Medulla oblongata (tissue), 1 donor: ENCODE data around the gene FLNB.
"Not testable (repeated sequence)": the region's sequence is repeated elsewhere in the genome, so short reads cannot be mapped to it uniquely, and the experiment has no call there.

Experiments used
- DNase-seq: peaks from one replicate; pipeline ENCODE4 v3.0.0-alpha.2; 2015; ENCODE audit errors: extremely low spot score

The FLNB gene

DNA sequence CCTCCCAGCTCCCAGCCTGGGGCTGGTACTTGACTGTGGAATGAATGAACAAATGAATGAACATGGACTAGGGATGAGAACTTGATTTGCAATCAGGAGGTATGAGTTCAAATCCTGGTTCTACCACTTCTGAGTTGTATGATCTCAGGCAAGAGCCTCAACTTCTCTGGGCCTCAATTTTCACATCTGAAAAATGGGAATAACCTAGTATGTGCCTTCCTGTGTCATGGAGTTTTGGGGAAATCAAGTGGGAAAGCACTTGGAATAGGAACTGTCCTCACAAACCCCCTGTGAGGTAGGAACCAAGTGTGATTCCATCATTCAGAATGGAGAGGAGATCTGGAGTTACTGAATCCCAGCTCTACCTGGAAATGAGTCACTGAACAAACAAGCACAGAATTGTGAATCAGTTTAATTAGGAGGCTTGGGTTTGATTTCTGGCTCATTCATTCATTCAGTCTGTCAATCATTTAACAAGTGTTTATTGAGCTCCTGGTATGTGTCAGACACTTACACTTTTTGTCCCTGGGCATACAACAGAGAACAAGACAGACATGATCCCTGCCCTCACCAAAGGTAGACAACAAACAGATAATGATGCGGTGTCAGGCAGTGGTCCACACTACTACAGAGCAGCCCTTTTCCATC, 172.8 kb downstream of the FLNB start:
- DNase-seq: no peak

GRCh38 chr3:58183221-58183620, 175.0 kb downstream of the FLNB start:
- no peak for DNase-seq

DNA sequence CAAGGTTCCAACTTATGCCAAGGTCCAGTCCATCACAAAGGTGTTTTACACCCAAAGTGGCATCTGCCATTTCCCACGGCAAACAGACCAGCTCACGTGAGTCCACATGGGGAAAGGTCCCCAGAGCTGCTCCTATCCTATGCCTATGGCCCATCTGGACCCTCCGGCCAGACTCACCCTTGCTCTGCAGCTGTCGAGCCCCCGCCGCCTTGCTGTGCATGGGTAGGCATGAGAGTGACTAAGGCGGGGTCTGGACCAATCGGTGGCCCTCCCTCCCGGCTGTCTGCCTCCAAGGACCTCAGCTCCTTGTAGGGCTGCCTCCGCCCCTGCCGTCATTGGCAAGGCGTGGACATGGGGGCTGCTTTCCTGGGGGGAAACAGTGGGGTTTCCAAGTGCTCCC, 175.7 kb downstream of the FLNB start:
- DNase-seq: no peak

- DNase-seq: no peak
Measured at GRCh38 chr3:58184309-58184981, 176.2 kb downstream of the FLNB start.

- no peak for DNase-seq
Measured at GRCh38 chr3:58184982-58185360, 176.7 kb downstream of the FLNB start.

DNA sequence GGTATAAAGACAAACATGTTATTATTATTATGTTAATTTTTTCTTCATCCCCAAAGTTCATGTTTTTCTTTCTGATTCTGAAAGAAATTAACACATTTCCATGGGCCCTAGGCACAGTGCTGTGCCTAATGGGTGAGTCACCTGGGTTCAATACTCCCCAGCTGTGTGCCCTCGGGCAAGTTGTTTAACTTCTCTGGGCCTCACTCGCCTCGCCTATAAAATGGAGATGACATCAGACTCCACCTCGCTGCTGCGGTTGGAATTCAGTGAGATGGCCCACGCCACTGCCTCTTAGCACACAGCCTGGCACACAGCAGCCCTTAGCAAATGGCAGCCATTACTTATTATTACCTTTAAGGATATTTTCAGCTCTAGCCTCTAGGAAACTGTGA, 179.9 kb downstream of the FLNB start:
- no peak for DNase-seq

DNA sequence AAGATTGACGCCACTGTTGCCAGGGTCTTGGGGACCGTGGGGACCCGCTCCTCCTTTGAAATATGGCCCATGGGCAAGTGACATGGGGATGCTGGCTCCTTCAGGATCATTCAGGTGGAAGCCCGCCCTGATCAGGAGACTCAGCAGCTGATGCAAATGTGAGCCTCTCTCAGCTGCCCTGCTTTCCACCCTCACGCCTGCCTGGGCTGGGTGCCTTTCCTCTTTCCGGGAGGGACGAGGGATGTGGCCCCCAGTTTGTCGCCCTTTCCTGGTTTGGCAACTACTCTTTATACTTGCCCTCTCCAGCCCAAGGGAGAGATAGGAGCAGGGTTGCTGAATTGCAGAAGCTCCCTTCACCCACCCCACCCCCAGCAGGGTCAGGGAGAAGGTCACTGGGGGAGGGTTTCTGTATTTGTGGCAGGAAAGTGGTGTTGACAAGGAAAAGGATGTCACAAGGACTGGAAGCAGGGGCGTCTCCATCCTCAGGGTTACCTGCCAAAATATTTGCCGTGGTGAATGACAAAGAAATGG, 180.8 kb downstream of the FLNB start:
- DNase-seq: no peak

GRCh38 chr3:58189691-58190090, 181.5 kb downstream of the FLNB start:
- no peak for DNase-seq

DNA sequence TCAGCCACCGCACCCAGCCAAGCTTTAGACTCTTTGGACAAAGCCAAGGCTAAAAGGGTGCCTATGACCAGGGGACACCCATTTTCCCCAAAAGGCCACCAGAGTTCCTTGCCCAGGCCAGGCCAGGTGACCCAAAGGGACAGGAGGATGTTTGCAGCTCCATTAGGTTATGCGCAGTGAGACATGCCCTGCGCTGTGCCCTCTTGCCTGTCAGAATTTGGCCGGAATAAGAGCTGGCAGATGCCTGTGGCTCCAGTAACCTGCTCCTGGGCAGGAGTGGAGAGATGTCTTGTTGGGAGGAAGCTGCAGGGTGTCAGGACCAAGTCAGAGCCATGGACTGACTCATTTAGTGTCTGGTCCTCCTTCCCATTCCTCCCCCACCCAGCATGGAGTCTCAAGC, 182.1 kb downstream of the FLNB start:
- no peak for DNase-seq

DNA sequence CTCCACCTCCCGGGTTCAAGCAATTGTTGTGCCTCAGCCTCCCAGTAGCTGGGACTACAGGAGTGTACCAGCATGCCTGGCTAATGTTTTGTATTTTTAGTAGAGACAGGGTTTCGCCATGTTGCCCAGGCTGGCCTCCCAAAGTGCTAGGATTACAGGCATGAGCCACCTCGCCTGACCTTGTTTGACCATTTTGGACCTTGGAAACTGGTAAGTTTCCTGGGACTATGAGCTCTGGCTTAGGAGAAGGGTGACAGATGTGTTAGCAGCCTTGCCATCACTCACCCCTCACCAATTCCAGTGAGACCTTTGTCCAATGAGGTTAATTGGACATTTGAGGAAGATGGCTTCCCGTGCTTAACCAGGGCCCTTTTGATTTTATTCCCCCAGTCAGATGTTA, 182.7 kb downstream of the FLNB start:
- no peak for DNase-seq

- DNase-seq: no peak
Measured at GRCh38 chr3:58191361-58191991, 183.3 kb downstream of the FLNB start.

DNA sequence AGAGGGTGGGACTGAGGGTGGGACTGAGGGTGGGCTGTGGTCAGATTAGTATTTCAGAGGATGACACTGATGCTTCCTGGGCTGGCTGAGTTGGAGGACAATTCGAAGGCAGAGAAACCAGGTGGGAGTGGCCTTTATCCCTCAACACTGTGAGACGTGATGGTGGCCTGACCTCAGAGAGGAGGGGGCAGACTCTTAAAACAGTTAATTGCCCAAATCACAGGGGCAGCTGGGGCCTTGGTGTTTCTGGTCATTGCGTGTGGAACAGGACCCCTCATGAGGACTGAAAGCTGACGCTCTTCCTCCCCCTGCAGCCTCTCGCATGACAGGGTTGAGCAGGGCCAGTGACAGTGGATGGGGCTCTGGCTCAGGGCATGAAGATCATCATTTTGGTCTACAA, 183.8 kb downstream of the FLNB start:
- DNase-seq: no peak

DNA sequence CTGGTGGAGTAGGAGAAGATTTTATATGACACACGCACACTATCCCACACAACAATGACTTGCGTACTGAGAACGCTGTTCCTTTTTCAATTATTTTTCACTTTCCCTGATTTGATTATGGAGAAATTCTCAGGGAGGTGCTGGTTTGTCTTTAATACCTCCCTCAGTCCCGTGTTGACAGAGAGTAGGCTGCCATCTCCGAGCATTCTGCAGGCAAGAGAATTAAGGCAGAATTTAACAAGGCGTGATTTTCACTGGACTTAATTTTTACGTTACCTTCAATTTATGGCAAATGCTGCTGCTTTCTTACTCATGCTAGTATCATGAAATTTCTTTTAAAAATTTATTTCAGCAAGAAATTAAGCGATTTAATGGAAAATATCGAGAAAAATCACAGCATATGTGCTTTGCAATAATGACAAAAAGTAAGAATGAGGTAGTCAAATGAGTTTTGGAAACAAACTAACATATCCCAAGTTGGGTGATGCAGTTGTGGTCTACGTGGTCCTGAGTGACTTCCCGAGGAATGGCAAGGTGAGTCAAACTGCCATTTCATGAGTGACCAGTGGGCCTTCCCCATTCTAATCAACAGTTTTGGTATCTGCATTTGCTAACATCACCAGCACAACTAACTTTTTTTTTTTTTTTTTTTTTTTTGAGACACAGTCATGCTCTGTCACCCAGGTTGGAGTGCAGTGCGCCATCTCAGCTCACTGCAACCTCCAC, 185.6 kb downstream of the FLNB start:
- no peak for DNase-seq

- DNase-seq: no peak
Measured at GRCh38 chr3:58197588-58197987, 189.4 kb downstream of the FLNB start.

DNA sequence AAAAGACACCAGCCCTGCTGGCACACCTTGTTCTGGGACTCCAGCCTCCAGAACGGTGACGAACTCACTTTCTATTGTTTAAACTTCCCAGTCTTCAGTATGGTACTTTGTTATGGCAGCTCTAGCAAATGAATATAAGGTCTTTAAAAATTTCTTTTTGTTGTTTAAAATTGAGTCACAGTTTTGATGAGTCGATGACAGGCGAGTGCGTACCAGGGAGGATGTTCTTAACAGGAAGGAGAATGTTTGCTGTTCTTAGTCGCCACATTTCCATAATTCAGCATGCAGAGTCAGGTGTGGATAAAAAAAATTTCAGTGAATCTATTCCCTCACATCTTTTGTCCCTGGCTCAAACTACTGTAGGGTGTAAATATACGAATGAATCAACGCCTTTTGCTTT, 190.1 kb downstream of the FLNB start:
- no peak for DNase-seq

GRCh38 chr3:58198804-58199203, 190.6 kb downstream of the FLNB start:
- no peak for DNase-seq

DNA sequence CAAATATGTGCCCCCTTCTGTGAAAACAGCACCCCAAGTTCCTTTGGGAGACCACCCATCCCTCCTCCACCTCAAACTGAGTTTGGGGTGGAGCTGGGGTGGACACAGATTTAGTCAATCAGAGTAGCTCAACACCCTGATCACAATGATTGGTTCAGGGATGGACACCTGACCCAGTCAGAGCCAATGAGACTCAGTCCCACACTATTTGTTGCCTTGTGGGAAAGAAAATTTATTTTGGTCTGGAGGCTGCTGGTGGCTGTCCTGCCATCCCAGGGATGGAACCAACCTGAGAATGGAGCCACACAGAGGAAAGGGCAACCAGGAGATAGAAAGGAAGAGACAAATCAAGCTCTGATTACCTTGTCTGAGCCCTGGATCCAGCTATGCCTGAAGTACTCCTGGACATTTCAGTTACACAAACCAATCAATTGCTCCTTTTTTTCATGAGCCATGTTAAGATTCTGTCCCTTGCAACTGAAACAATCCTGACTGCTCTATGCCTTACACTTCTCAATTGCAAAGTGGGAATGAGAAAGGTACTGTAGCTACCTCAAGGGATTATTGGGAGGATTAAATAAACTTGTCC, 192.0 kb downstream of the FLNB start:
- no peak for DNase-seq

GRCh38 chr3:58200846-58201355, 192.7 kb downstream of the FLNB start:
- DNase-seq: no peak

DNA sequence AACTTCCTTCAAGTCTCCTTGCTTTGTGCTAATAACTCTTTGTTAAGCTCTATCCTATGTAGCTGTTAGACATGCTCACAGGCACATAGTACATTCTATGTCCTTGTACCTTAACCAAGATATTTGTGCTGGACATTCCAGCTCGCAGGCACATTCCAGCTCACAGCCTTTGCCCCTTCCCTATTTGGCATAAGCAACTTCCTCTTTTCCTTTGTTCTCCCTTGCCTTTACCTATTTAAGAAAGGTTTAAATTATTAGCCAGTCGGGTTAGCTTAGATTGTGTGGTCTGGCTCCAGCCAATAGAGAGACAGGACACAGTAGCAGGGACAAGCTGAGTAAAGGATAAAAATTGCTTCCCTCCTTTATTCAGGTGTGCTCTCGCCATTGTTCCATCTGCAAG, 193.2 kb downstream of the FLNB start:
- not testable (repeated sequence) for DNase-seq

DNA sequence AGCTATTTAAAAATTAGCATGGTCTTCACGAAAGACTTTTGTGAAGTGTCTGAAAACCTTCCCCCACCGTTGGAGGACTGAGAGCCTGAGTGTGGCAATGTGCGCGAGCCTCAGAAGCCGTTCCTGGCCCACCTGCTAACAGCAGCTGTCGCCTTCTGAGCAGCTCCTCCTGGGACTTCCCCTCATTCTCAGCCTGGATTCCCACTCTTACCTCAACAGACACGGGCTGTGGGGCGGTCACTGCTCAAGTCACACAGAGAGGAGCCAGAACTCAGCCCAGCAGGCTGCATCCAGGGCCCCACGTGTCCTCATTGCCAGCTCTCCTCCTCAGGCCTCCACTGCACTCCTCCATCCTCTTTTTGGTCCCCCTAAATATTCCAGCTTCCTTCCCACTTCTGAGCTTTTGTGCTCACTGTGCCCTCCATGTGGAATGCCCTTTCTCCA, 194.7 kb downstream of the FLNB start:
- DNase-seq: no peak

DNA sequence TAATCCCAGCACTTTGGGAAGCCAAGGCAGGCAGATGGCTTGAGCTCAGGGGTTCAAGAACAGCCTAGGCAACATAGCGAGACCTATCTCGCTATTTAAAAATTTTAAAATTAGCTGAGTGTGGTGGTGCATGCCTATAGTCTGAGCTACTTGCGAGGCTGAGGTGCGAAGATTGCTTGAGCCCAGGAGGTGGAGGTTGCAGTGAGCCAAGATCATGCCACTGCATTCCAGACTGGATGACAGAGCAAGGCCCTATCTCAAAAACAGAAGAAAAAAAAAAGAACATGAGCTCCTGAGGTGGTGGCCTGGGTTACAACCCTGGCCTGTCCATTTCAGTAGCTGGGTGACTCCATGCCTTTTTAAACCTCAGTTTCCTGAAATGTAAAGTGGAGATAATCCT, 195.3 kb downstream of the FLNB start:
- DNase-seq: no peak

GRCh38 chr3:58204720-58205119, 196.5 kb downstream of the FLNB start:
- DNase-seq: peak; percentile 17
